ENCODE results near the gene PLPP4.

DNA sequence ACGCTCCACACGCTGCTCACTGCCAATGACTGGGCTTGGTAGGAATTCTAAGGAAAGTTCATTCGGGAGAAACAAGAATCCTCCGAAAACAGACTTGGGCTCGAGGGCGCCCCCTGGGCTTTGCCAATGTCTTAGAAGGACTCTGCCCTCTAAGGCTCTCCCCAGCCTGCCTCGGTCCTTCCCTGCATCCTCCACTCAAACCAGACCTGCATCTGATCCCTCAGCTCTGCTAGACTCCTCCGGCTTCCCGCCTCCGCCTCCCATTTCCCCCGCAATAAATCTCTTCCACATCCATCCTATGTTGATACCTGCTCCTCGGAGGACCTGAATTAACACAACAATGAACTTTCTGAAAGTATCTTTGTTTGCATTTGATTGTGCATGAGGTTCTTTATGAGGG is 177.6 kb downstream of the PLPP4 start:
- no peak for TF ChIP-seq POLR2A (IDR thresholded peaks at IDR 0.05)
- TF ChIP-seq, protein P1, sequence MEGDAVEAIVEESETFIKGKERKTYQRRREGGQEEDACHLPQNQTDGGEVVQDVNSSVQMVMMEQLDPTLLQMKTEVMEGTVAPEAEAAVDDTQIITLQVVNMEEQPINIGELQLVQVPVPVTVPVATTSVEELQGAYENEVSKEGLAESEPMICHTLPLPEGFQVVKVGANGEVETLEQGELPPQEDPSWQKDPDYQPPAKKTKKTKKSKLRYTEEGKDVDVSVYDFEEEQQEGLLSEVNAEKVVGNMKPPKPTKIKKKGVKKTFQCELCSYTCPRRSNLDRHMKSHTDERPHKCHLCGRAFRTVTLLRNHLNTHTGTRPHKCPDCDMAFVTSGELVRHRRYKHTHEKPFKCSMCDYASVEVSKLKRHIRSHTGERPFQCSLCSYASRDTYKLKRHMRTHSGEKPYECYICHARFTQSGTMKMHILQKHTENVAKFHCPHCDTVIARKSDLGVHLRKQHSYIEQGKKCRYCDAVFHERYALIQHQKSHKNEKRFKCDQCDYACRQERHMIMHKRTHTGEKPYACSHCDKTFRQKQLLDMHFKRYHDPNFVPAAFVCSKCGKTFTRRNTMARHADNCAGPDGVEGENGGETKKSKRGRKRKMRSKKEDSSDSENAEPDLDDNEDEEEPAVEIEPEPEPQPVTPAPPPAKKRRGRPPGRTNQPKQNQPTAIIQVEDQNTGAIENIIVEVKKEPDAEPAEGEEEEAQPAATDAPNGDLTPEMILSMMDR (IDR thresholded peaks at IDR 0.05): no peak
